HTERT RPE-1 (cell line): ENCODE measurements around the gene SYNPR.

Experiments
- in situ Hi-C: fragments of 300-500 bp; cut with MboI; formaldehyde crosslinking; loops from 4 replicates; pipeline ENCODE4 v1.14.3; 2020; ENCODE audit warnings: low sequenced_read_pairs

SYNPR gene

DNA sequence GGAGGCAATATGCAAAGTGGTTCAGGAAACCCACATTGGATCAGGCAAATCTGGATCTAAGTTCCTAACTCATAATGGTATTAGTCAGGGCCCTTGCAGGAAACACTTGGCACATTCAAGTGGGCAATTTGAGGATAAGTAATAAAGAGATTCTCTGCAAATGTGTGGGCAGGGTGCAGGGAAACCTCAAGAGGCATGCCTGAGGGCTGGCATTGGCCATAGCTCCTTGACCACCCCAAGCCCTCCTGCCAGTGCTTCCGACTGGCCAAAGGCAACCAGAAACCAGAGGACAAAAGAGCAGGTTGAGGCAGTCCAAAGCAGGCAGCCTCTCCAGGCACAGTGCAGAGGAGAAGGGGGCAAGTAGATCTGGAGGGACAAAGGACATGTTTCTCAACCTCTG lies 243.5 kb downstream of the SYNPR start:
- in situ Hi-C loops = no loop called here

DNA sequence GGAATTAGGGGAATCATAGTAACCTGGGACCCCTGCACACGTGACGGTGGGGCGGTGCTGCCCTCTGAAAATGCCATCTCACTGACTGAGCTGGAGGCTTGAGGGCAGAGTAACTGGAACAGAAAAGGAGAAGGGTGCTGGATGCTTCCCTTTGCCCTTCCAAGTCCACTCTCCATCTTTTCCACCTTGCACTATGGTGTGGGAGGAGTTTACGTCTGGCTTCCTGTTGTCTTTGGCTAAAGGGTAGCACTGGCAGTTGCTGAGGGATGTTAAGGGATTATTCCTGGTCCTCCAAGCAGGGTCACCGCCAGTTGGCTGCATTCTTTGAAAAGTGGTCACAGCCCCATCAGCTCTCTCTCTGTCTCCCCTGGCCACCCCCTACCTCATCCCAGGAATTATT lies 245.0 kb downstream of the SYNPR start:
- in situ Hi-C loops = no loop called here

- in situ Hi-C loops = no loop called here
Observed at GRCh38 chr3:63528325-63529000, 250.4 kb downstream of the SYNPR start.

DNA sequence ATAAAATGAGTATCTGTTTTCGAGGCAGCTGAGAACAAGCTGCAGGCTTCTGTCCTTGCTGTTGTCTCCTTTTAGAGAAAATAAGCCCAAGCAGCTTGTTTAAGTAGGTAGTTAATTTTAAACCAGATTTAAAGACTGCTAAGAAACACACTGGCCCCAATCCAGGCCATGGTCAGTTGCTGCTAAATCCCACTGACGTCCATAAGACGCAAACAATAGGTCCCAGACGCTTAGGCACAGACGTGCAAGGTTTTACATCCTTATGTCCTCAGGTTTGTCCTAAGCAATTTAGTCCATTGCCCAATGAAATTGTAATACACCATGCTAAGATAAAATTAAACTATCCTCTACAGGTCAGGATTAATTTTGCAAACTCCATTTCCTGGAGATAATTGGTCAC lies 254.4 kb downstream of the SYNPR start:
- in situ Hi-C loops = no loop called here

DNA sequence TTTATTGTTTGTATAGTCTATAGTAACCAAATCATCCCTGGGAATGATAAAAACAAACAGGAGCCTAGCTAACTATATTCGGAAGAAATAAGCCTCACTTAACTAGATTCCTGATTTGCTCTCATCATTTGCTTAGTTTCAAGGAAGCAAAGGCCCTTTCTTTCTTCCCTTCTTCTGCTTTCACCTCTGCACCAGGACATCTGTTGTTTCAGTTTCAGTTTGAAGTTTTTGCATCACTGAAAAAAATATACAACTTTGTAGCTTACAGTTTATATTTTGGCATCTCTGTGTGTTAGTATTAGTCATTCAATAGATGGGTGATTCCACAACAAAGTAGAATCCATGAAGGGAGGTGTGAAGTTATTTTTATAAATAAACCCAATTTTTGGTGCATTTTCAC lies 260.8 kb downstream of the SYNPR start:
- in situ Hi-C loops = no loop called here

DNA sequence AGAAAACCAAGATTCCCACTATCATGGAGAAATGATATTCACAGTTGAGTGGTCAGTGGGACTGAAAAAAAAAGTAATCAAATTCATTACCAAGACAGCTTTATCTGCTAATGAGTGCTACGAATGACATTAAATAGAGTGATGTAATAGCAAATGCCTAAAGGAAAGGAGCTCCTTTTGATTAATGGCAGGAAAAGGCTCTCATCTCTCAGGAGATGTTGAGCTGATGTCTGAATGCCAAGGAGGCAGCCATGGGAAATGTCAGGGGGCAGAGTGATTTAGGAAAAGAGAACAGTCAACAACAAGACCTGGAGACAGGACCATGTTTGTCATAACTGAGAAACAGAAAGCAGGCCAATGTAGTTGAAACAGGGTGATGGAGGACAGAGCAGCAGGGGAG lies 277.7 kb downstream of the SYNPR start:
- in situ Hi-C loops = no loop called here

DNA sequence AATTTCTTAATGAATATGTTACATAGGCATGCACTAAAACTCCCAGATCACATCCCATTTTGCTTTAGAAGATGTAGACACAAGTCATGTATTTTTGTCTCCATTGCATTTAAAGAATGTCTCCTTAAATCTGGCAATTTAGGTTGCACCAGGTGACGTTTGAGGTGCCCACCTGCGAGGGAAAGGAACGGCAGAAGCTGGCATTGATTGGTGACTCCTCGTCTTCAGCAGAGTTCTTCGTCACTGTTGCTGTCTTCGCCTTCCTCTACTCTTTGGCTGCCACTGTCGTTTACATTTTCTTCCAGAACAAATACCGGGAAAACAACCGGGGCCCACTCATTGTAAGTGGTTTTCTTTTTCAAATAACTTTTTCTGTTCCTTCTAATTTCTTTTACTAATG lies 278.3 kb downstream of the SYNPR start:
- in situ Hi-C loops = no loop called here

DNA sequence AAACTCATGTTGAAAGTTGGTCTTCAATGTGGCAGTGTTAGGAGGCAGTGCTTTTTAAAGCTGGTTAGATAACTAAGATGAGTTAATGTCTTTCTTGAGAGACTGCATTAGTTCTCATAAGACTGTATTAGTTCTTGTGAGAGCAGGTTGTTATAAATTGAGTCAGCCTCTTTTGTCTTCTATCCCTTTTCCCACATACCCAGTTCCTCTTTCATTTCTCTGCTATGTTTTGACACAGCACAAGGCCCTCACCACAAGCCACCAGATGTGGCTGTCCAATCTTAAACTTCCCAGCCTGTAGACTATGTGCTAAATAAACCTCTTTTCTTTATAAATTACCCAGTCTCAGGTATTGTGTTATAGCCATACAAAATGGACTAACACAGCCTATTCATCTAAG lies 279.8 kb downstream of the SYNPR start:
- in situ Hi-C loops = no loop called here

DNA sequence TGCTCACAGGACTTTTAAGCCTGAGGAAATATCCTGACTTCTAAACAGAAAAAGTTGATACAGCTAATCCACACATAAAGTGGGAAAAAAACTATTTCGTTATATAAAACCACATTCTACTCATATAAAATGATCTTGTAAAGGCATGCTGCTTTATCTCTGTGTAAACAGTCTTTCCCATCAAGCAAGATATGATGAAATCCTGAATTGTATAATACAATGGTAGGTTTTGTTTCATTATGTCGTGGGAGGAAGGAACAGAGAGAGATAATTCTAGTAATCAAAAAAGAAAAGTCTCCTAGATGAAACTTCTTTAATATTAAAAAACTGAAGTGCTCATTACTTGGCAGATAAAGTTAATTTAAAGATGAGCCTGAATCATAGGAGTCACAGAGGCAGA lies 281.8 kb downstream of the SYNPR start:
- in situ Hi-C loops = no loop called here

DNA sequence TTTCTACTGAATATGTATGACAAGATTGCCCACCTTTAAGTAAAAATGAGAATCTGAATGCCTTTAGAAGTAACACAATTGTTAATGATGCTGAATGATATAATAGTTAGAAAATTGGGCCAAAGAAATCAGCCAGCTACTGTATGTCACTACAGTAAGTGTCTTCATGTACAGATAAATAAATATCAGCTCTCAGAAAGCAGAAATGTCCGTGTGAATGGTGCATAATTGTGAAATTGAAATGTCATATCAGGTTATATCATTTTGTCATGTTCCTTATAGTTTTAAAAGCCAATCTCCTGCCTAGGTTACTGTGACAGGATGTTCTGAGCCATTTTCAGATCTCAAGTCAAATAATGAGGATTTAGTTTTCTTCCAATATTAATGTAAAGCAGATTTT lies 283.8 kb downstream of the SYNPR start:
- in situ Hi-C loops = no loop called here

DNA sequence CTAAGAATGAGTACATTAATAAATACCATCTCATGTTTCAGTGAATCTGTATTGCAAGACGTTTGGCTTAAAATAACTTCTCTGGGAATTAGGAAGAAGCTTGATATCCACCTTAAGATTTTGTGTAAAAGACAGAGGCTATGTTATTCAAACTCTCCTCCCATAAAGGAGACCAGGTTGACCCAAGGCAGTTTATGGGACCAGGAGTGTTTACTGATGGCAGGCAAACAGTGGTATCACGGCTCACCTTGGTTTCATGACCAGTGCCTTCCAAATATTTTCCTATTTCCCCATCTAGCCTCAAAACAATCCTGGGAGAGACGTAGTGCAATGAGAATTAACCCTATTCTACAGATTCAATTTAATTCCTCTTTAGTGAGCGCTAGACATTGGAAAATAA lies 284.2 kb downstream of the SYNPR start:
- in situ Hi-C loops = no loop called here

- in situ Hi-C loops = no loop called here
Observed at GRCh38 chr3:63563572-63563971, 285.5 kb downstream of the SYNPR start.

- in situ Hi-C loops = no loop called here
Observed at GRCh38 chr3:63565220-63565619, 287.1 kb downstream of the SYNPR start.

- in situ Hi-C loops = no loop called here
Observed at GRCh38 chr3:63571682-63572081, 293.6 kb downstream of the SYNPR start.

- in situ Hi-C loops = no loop called here
Observed at GRCh38 chr3:63576846-63577245, 298.7 kb downstream of the SYNPR start.

DNA sequence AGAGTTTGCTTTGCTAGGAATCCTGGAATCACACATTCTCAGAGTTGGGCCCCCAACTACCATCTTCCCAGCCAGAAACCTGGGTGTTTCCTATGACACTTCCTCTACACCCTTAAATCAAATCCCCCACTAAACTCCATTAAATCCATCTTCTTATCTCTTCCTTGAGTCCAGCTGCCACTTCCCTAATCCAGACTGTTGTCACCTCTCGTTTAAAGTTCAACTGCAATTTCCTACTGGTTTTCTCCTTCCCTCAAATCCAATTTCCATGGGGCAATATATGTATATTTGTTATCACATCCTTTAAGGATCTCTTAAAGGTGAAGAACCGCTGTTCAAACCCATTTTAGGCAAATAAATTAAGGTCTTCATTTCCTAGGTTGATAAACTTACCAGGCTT lies 300.8 kb downstream of the SYNPR start:
- in situ Hi-C loops = no loop called here

GRCh38 chr3:63580151-63580550 lies 302.0 kb downstream of the SYNPR start:
- in situ Hi-C loops = no loop called here

DNA sequence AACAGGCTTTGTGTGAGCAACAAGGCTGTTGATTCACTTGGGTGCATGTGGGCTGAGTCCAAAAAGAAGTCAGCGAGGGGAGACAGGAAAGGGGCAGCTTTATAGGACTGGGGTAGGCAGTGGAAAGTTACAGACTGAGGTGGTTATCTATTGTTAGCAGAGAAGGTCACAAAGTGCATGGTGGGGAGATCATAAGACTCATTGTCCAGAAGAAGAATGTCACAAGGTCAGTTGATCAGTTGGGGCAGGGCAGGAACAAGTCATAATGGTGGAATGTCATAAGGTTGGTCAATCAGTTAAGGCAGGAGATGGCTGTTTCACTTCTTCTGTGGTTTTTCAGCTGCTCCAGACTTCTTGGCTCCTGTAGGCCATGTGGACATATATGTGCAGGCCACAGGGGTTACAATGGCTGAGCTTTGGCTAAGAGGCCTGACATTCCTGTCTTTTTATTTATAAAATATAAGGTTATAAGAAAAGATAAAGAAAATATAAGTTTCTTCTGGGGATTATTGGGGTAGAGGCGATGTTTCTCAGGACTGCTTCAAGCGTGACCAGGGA lies 304.9 kb downstream of the SYNPR start:
- in situ Hi-C loops = no loop called here

DNA sequence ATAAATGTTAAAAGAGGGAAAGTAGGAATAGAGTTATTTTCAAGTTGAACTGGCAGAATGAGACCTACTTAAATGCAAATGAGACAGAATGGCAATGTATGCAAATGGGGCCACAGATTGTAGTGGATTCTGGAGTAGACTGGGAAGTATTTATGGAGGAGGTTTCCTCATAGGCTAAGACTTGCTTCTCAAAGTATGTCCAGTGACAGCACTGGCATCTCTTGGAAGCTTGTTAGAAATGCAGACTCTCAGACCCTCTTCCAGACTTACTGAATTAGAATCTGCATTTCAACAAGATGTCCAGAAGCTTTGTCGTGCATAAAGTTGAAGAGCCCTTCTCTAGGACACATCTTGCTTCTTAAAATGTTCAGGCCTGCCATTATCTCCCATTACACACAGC lies 306.6 kb downstream of the SYNPR start:
- in situ Hi-C loops = no loop called here

- in situ Hi-C loops = no loop called here
Observed at GRCh38 chr3:63585927-63586326, 307.8 kb downstream of the SYNPR start.

DNA sequence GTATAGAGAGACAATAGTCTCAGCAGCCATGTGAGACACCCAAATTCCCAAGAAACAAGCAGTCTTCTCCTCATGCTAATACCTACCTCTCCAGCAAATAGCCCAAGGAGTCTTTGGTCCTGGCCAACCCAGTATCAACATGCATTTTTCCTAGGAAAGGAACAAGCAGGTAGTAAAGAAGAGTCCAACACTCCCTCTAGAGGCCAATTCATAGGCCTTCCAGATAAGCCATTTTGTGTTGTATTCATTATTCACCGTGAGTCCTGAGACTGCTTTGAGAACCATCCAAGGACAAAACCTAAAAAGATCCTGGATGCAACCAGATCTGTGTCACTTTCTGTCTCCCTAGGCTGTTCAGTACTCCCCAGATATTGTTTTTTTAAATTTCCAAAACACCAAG lies 310.8 kb downstream of the SYNPR start:
- in situ Hi-C loops = no loop called here

- in situ Hi-C loops = no loop called here
Observed at GRCh38 chr3:63593779-63594178, 315.7 kb downstream of the SYNPR start.

- in situ Hi-C loops = no loop called here
Observed at GRCh38 chr3:63595221-63595620, 317.1 kb downstream of the SYNPR start.
